ENCODE data around the gene CLOCK. TPM values are rescaled to one million over a fixed set of nuclear protein-coding genes. Genes with fewer than 3 reads are reported as not detected.

The CLOCK gene
- total and polyA plus RNA-seq, 9 of the 15 experiments (the other 6 are each of a cell fraction or from before 2014, with no cell fraction given) = 3.7 to 14.4 (median 9.4) TPM

GRCh38 chr4:55395529-55396307, 151.0 kb downstream of the CLOCK start, which contains the start of gene TMEM165 (continued):
- TF ChIP-seq E2F6 (IDR thresholded peaks at IDR 0.05; ENCODE audit: borderline replicate concordance in 1 of 2, extremely low read depth in 1 of 2, insufficient read depth in 1 of 2, insufficient read length in 1 of 2, low read depth in 1 of 2, low read length in 1 of 2, poor library complexity in 1 of 2, severe bottlenecking in 1 of 2) (peak in 1 of 2 experiments; percentile 91), JUNB (CRISPR knock-in tag; conservative IDR thresholded peaks at IDR 0.05) (no peak), RBFOX2 (IDR thresholded peaks at IDR 0.05; ENCODE audit: low read depth, low read length) (peak; percentile 99), E2F3 (CRISPR knock-in tag; IDR thresholded peaks at IDR 0.05) (no peak), ZNF133 (CRISPR knock-in tag; IDR thresholded peaks at IDR 0.05) (no peak), ZNF316 (IDR thresholded peaks at IDR 0.05) (no peak), KDM1A (IDR thresholded peaks at IDR 0.05) (no peak), CSDE1 (IDR thresholded peaks at IDR 0.05) (no peak), ZNF263 (CRISPR knock-in tag; IDR thresholded peaks at IDR 0.05; ENCODE audit: borderline replicate concordance) (no peak), BMI1 (IDR thresholded peaks at IDR 0.05; ENCODE audit: low read length) (no peak), RBM39 (optimal IDR thresholded peaks at IDR 0.05; ENCODE audit: low read depth, low read length) (no peak), TRIM24 (IDR thresholded peaks at IDR 0.05) (no peak), ZBTB12 (CRISPR knock-in tag; IDR thresholded peaks at IDR 0.05) (peak; percentile 68), MLX (CRISPR knock-in tag; conservative IDR thresholded peaks at IDR 0.05) (no peak), BRF1 (IDR thresholded peaks at IDR 0.05; ENCODE audit: borderline replicate concordance, extremely low read depth, insufficient read length) (no peak), KLF6 (CRISPR knock-in tag; IDR thresholded peaks at IDR 0.05; ENCODE audit: borderline replicate concordance) (peak; percentile 77; the same call in 1 of the 2 replicates), ZNF77 (CRISPR knock-in tag; IDR thresholded peaks at IDR 0.05) (no peak)
- TF ChIP-seq, protein P1, sequence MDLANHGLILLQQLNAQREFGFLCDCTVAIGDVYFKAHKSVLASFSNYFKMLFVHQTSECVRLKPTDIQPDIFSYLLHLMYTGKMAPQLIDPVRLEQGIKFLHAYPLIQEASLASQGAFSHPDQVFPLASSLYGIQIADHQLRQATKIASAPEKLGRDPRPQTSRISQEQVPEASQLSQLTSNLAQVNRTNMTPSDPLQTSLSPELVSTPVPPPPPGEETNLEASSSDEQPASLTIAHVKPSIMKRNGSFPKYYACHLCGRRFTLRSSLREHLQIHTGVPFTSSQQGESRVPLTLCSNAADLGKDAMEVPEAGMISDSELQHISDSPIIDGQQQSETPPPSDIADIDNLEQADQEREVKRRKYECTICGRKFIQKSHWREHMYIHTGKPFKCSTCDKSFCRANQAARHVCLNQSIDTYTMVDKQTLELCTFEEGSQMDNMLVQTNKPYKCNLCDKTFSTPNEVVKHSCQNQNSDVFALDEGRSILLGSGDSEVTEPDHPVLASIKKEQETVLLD (IDR thresholded peaks at IDR 0.05) = peak; percentile 62
- TF ChIP-seq, protein P2, sequence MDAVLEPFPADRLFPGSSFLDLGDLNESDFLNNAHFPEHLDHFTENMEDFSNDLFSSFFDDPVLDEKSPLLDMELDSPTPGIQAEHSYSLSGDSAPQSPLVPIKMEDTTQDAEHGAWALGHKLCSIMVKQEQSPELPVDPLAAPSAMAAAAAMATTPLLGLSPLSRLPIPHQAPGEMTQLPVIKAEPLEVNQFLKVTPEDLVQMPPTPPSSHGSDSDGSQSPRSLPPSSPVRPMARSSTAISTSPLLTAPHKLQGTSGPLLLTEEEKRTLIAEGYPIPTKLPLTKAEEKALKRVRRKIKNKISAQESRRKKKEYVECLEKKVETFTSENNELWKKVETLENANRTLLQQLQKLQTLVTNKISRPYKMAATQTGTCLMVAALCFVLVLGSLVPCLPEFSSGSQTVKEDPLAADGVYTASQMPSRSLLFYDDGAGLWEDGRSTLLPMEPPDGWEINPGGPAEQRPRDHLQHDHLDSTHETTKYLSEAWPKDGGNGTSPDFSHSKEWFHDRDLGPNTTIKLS (IDR thresholded peaks at IDR 0.05; ENCODE audit: borderline replicate concordance, low read depth) = peak; percentile 99
- TF ChIP-seq, protein P3, sequence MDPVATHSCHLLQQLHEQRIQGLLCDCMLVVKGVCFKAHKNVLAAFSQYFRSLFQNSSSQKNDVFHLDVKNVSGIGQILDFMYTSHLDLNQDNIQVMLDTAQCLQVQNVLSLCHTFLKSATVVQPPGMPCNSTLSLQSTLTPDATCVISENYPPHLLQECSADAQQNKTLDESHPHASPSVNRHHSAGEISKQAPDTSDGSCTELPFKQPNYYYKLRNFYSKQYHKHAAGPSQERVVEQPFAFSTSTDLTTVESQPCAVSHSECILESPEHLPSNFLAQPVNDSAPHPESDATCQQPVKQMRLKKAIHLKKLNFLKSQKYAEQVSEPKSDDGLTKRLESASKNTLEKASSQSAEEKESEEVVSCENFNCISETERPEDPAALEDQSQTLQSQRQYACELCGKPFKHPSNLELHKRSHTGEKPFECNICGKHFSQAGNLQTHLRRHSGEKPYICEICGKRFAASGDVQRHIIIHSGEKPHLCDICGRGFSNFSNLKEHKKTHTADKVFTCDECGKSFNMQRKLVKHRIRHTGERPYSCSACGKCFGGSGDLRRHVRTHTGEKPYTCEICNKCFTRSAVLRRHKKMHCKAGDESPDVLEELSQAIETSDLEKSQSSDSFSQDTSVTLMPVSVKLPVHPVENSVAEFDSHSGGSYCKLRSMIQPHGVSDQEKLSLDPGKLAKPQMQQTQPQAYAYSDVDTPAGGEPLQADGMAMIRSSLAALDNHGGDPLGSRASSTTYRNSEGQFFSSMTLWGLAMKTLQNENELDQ (CRISPR knock-in tag; IDR thresholded peaks at IDR 0.05; ENCODE audit: borderline replicate concordance) = no peak

Data from K562 (cell line).